ENCODE results near the gene GABRG3. TPM values are rescaled to one million over a fixed set of nuclear protein-coding genes. Genes with fewer than 3 reads are reported as not detected.

Gene GABRG3
- total and polyA plus RNA-seq, 9 of the 15 experiments (the other 6 are each of a cell fraction or from before 2014, with no cell fraction given): 4.0 to 15.1 (median 11.2) TPM

- TF ChIP-seq ZNF407 (IDR thresholded peaks at IDR 0.05; ENCODE audit: low read depth) (peak; percentile 45; the same call in 1 of the 2 replicates), POLR2G (IDR thresholded peaks at IDR 0.05; ENCODE audit: low read depth, low read length) (peak; percentile 75), AFF1 (IDR thresholded peaks at IDR 0.05; ENCODE audit: low read depth in 1 of 2, partially characterized antibody in 2 of 2) (peak in 1 of 2 experiments; percentile 24), ETS2 (tag; IDR thresholded peaks at IDR 0.05; ENCODE audit: borderline replicate concordance, poor library complexity, severe bottlenecking) (no peak), BCOR (IDR thresholded peaks at IDR 0.05) (peak; percentile 52; the same call in 1 of the 2 replicates), ZNF143 (CRISPR knock-in tag; IDR thresholded peaks at IDR 0.05) (peak; percentile 66), NFATC3 (IDR thresholded peaks at IDR 0.05) (no peak), CXXC5 (CRISPR knock-in tag; IDR thresholded peaks at IDR 0.05) (0 out of 2 replicates have a peak, but pooled peaks have one; percentile 9), ELF4 (CRISPR knock-in tag; IDR thresholded peaks at IDR 0.05) (peak; percentile 63; the same call in 1 of the 2 replicates), HDAC6 (IDR thresholded peaks at IDR 0.05; ENCODE audit: low read depth, low read length) (no peak), GATAD2B (IDR thresholded peaks at IDR 0.05; ENCODE audit: borderline replicate concordance) (no peak)
- TF ChIP-seq, protein P1, sequence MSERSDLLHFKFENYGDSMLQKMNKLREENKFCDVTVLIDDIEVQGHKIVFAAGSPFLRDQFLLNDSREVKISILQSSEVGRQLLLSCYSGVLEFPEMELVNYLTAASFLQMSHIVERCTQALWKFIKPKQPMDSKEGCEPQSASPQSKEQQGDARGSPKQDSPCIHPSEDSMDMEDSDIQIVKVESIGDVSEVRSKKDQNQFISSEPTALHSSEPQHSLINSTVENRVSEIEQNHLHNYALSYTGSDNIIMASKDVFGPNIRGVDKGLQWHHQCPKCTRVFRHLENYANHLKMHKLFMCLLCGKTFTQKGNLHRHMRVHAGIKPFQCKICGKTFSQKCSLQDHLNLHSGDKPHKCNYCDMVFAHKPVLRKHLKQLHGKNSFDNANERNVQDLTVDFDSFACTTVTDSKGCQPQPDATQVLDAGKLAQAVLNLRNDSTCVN (CRISPR knock-in tag; IDR thresholded peaks at IDR 0.05): peak; percentile 88
These were observed 116.9 kb downstream of the GABRG3 start (continued) for GRCh38 chr15:27087651-27088583.

Measured in K562 (cell line).